ENCODE results near the gene PDK1. TPM values are rescaled to one million over a fixed set of nuclear protein-coding genes. Genes with fewer than 3 reads are reported as not detected.

PDK1 gene
- total and polyA plus RNA-seq, 9 donors = 11.5 to 25.4 (median 16.5) TPM

DNA sequence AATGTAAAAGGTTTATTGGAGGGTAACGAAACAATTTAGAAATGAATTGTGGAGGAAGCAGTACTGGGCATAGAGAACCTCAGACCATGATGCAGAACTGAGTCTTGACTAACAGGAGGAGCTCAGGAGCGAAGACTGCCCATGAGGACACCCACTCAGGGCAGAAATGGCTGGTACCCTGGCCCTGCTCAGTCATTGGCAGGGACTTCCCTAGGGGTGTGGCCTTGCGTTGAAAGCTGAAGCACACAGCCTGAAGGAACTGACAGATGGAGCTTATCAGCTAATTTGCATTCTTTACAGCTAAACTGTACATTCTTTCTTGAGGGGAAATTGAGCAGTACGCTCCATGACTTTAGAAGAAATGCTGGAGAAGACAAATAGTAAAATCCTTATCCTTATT is 57.1 kb downstream of the PDK1 start:
- 89% methylated on average over 2 of the region's 4 CpGs for WGBS (ENCODE audit: insufficient coverage)

DNA sequence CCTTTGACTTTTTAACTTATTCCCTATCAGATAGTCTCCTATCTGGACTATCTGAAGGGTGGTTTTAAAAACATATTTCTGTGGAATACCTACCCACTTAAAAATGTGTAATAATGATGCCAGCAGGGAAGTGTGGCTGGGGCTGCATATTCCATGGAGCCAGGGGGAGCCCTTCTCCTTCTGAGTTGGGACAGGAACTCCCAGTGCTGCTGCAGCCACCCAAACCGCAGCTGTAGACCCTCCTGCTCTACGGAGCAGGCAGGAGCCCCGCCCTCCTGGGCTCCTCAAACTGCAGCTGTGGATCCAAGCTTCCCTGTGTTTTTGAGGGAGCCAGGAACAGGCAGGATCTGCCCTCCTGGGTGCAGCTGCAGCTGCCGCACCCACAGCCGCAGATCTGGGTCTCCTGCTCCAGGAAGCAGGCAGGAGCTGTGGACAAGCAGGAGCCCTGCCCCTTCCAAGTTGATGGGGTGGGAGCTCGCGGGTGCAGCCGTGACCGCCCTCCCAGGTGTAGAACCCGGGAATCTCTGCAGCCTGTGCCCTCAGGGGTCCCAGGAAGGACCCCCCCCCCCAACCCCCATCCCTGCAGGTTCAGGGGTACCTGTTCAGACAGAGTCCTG is 57.8 kb downstream of the PDK1 start:
- 76% methylated on average over 7 of the region's 10 CpGs for WGBS (ENCODE audit: insufficient coverage)
- Histone ChIP-seq H3K27me3 (ENCODE audit: control insufficient read depth, insufficient read depth, low read length) (no peaks in the 10 kb centered on the region), H3K27ac (ENCODE audit: low read length) (no peak overlapping the region), H3K4me3 (ENCODE audit: low read length) (no peak overlapping the region), H3K36me3 (ENCODE audit: control insufficient read depth, insufficient read depth, low read length) (no peaks in the 10 kb centered on the region), H3K9me3 (replicated peaks; ENCODE audit: control insufficient read depth, low read depth, low read length) (no peaks in the 10 kb centered on the region), H3K4me1 (ENCODE audit: control insufficient read depth, insufficient read depth, low read length) (no peaks in the 10 kb centered on the region)
- no peak for DNase-seq

More for the DNA sequence above, 57.1 kb downstream of the PDK1 start:
- H3K27me3 ChIP-seq (ENCODE audit: control insufficient read depth, insufficient read depth, low read length) = no peaks in the 10 kb centered on the region
- no peak for DNase-seq
- H3K4me3 ChIP-seq (ENCODE audit: low read length) = no peak overlapping the region
- H3K4me1 ChIP-seq (ENCODE audit: control insufficient read depth, insufficient read depth, low read length) = no peaks in the 10 kb centered on the region
- no peaks in the 10 kb centered on the region for H3K36me3 ChIP-seq (ENCODE audit: control insufficient read depth, insufficient read depth, low read length)
- no peak overlapping the region for H3K27ac ChIP-seq (ENCODE audit: low read length)
- no peaks in the 10 kb centered on the region for H3K9me3 ChIP-seq (replicated peaks; ENCODE audit: control insufficient read depth, low read depth, low read length)

DNA sequence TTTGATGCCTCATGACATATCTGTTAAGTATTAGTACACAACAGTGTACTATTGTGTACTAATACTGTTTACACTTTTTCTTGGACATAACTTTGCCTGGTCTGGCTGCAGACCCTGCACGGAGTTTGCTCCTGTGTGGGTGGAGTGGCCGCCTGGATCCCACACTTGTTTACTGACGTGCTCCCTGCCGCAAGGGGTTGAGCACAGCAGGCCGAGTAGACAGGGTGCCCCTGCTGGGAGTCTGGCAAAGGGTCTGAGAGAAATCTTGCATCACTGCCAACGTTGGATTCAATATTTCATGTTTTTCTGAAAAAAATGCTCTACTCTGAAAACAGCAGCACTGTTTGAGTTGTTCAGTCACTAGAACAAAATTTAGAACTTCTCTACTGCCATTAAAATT is 59.0 kb downstream of the PDK1 start:
- Histone ChIP-seq H3K27ac (ENCODE audit: low read length) (no peak overlapping the region), H3K36me3 (ENCODE audit: control insufficient read depth, insufficient read depth, low read length) (no peaks in the 10 kb centered on the region), H3K4me3 (ENCODE audit: low read length) (no peak overlapping the region), H3K9me3 (replicated peaks; ENCODE audit: control insufficient read depth, low read depth, low read length) (no peaks in the 10 kb centered on the region), H3K4me1 (ENCODE audit: control insufficient read depth, insufficient read depth, low read length) (no peaks in the 10 kb centered on the region), H3K27me3 (ENCODE audit: control insufficient read depth, insufficient read depth, low read length) (no peaks in the 10 kb centered on the region)
- whole genome bisulfite sequencing (ENCODE audit: insufficient coverage) = 73% methylated on average over 5 of the region's 6 CpGs
- DNase-seq = no peak

DNA sequence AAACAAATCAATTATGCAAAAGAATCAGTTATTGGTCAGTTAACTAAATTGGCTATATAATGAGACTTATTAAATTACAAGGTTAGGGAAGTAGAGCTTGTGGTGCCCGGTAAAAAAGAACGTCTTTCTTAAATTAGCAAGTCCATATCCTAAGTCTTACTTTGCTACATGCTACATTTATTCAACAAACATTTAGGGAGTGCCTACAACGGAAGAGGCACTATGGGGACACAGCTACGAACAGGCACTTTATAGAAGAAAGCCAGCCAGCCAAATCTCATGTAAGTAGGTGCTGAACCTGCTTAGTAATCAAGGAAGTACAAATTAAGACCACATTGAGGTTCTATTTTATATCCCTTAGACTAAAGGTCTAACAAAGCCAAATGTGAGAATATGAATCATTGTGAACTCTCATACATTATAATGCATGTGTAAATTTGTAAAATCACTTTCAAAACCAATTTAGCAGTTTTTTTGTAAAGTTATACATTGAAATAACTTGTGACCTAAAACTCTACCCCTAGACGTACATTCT is 59.9 kb downstream of the PDK1 start:
- WGBS (ENCODE audit: insufficient coverage) = no CpG with 5 or more reads among the region's 5 CpGs
- no peak overlapping the region for H3K4me3 ChIP-seq (ENCODE audit: low read length)
- no peak overlapping the region for H3K27ac ChIP-seq (ENCODE audit: low read length)
- no peak for DNase-seq
- no peaks in the 10 kb centered on the region for H3K9me3 ChIP-seq (replicated peaks; ENCODE audit: control insufficient read depth, low read depth, low read length)
- H3K4me1 ChIP-seq (ENCODE audit: control insufficient read depth, insufficient read depth, low read length) = no peaks in the 10 kb centered on the region
- H3K27me3 ChIP-seq (ENCODE audit: control insufficient read depth, insufficient read depth, low read length) = no peaks in the 10 kb centered on the region
- H3K36me3 ChIP-seq (ENCODE audit: control insufficient read depth, insufficient read depth, low read length) = no peaks in the 10 kb centered on the region

DNA sequence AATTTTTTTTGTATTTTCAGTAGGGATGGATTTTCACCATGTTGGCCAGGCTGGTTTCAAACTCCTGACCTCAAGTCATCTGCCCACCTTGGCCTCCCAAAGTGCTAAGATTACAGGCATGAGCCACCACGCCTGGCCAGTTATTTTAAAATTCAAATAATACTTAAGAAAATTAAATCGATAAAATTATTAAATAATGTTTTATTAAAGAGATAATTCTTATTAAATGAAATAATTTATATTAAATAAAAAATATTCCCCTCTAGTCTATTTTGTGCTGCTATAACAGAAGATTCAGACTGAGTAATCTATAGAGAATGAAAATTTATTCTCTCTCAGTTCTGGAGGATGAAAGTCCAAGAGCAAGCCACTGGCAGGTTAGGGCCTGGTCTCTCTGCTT is 61.2 kb downstream of the PDK1 start:
- H3K9me3 ChIP-seq (replicated peaks; ENCODE audit: control insufficient read depth, low read depth, low read length) = peaks cover 2% of the 10 kb centered on the region
- no peaks in the 10 kb centered on the region for H3K27me3 ChIP-seq (ENCODE audit: control insufficient read depth, insufficient read depth, low read length)
- H3K4me3 ChIP-seq (ENCODE audit: low read length) = no peak overlapping the region
- no peak overlapping the region for H3K27ac ChIP-seq (ENCODE audit: low read length)
- no peak for DNase-seq
- WGBS (ENCODE audit: insufficient coverage) = no CpG with 5 or more reads among the region's 2 CpGs
- no peaks in the 10 kb centered on the region for H3K36me3 ChIP-seq (ENCODE audit: control insufficient read depth, insufficient read depth, low read length)
- H3K4me1 ChIP-seq (ENCODE audit: control insufficient read depth, insufficient read depth, low read length) = no peaks in the 10 kb centered on the region

DNA sequence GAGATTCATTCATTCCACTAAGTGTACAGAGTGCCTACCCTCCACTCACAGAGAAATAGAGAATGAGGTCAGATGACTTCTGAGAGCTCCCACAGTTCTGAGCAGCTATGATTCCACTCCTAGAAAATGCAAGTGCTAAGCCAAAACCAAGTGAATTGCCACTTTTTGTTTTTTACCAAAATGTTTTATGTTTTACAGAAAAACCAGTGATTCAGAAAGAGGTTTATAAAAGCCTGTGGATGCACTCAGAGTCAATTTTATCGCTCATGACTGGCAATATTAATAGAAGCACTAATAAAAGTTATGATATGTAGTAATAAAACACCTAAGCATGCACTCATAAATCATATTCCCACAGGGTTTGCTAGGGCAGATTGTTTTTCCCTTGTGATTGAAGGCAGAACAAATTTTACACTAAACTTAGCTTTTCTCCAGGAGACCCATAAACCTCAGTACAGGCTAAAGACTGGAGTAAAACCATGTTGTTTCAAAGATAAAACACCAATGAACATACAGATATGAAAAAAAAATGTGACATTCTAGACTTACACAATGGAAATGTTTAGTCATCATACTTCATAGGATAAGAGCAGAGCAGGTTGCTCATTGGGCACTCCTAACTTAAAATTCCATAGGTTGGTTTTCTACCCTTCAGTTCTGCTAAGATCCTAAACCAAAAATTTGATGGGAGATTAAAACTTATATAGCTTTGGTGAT is 67.5 kb downstream of the PDK1 start:
- no peak overlapping the region for H3K4me3 ChIP-seq (ENCODE audit: low read length)
- WGBS (ENCODE audit: insufficient coverage) = no CpG with 5 or more reads among the region's 1 CpG
- no peaks in the 10 kb centered on the region for H3K27me3 ChIP-seq (ENCODE audit: control insufficient read depth, insufficient read depth, low read length)
- H3K27ac ChIP-seq (ENCODE audit: low read length) = no peak overlapping the region
- no peaks in the 10 kb centered on the region for H3K36me3 ChIP-seq (ENCODE audit: control insufficient read depth, insufficient read depth, low read length)
- peak; percentile 48 for DNase-seq
- no peaks in the 10 kb centered on the region for H3K4me1 ChIP-seq (ENCODE audit: control insufficient read depth, insufficient read depth, low read length)
- peaks cover 2% of the 10 kb centered on the region for H3K9me3 ChIP-seq (replicated peaks; ENCODE audit: control insufficient read depth, low read depth, low read length)

DNA sequence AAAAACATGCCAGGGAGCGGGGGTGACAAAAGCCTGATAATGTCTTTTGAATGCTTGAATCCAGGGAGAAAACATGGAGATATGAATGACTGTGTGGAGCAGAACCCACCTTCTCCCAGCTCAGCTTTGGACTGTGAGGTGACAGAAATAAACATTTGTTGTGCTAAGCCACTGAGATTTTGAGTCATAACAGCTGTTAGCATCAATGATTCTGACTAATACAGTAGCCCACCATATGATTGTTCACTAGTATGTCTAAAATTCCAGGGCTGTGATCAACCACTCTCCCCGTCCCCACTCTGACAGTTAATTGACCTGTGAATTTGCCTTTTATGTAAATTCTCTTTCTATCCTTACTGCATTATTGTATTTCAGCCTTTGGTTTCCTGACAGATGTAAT is 69.1 kb downstream of the PDK1 start:
- no peak for DNase-seq
- WGBS (ENCODE audit: insufficient coverage) = no CpG with 5 or more reads among the region's 2 CpGs
- H3K4me1 ChIP-seq (ENCODE audit: control insufficient read depth, insufficient read depth, low read length) = no peaks in the 10 kb centered on the region
- H3K27ac ChIP-seq (ENCODE audit: low read length) = no peak overlapping the region
- peaks cover 2% of the 10 kb centered on the region for H3K9me3 ChIP-seq (replicated peaks; ENCODE audit: control insufficient read depth, low read depth, low read length)
- H3K4me3 ChIP-seq (ENCODE audit: low read length) = no peak overlapping the region
- no peaks in the 10 kb centered on the region for H3K27me3 ChIP-seq (ENCODE audit: control insufficient read depth, insufficient read depth, low read length)
- no peaks in the 10 kb centered on the region for H3K36me3 ChIP-seq (ENCODE audit: control insufficient read depth, insufficient read depth, low read length)

DNA sequence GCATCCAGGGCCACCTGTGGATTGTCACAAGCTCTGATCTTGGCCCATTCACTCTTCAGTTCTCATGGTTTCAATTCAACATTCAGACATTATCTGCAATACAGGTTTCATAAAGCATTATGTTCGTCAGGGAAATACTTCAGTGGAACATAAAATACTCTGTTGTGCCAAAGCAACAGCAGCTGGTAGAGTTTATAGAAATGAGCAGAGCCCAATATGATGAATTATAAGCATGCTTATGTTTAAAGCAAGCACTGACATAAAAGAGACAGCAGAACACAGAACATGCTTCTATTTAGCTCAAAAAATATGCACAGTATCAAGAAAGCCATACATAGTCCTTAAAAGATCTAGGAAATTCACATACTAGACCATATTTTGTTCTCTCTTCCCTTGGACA is 71.3 kb downstream of the PDK1 start:
- Histone ChIP-seq H3K9me3 (replicated peaks; ENCODE audit: control insufficient read depth, low read depth, low read length) (no peaks in the 10 kb centered on the region), H3K27me3 (ENCODE audit: control insufficient read depth, insufficient read depth, low read length) (no peaks in the 10 kb centered on the region), H3K27ac (ENCODE audit: low read length) (no peak overlapping the region), H3K4me1 (ENCODE audit: control insufficient read depth, insufficient read depth, low read length) (no peaks in the 10 kb centered on the region), H3K36me3 (ENCODE audit: control insufficient read depth, insufficient read depth, low read length) (no peaks in the 10 kb centered on the region), H3K4me3 (ENCODE audit: low read length) (no peak overlapping the region)
- DNase-seq = no peak
- WGBS (ENCODE audit: insufficient coverage) = no CpG with 5 or more reads among the region's 1 CpG

DNA sequence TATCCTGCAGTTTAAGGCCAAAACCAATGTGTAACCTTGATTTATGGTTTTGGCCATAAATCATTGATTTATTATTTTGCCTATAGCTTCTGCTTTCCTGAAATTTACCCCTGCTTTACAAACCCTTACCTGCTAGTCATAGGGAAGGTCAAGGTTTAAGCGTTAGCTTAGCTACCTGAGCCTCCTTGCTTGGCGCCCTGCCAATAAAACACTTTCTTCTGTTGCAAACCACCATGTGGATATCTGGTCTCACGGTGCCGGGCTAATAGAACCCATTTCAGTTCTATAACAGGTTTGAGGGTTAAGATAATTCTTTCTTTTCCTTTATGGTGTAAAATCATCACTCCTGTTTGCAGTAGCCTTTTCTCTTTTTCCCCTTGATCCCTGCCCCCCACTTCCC is 72.2 kb downstream of the PDK1 start:
- Histone ChIP-seq H3K36me3 (ENCODE audit: control insufficient read depth, insufficient read depth, low read length) (no peaks in the 10 kb centered on the region), H3K4me1 (ENCODE audit: control insufficient read depth, insufficient read depth, low read length) (no peaks in the 10 kb centered on the region), H3K9me3 (replicated peaks; ENCODE audit: control insufficient read depth, low read depth, low read length) (no peaks in the 10 kb centered on the region), H3K27ac (ENCODE audit: low read length) (no peak overlapping the region), H3K27me3 (ENCODE audit: control insufficient read depth, insufficient read depth, low read length) (no peaks in the 10 kb centered on the region), H3K4me3 (ENCODE audit: low read length) (no peak overlapping the region)
- WGBS (ENCODE audit: insufficient coverage) = no CpG with 5 or more reads among the region's 4 CpGs
- no peak for DNase-seq

DNA sequence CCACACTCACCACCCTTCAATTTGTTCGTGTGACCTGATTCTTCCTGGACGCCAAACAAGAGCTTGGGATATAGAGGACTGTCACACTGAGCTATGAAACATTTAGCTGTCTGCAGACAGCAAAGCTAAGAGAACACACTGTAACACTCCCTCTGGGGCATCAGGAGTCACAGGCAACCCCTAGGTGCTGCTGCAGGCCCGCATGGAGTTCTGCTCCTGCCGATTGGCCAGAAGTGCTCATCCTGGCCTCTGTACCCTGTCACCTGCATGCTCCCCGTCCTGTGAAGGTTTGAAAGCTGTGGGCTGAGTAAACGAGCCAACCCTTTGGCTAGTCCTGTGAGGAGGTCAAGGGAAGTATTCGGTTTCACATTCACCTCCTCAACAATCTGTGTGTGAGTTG is 73.7 kb downstream of the PDK1 start:
- Histone ChIP-seq H3K27me3 (ENCODE audit: control insufficient read depth, insufficient read depth, low read length) (no peaks in the 10 kb centered on the region), H3K4me1 (ENCODE audit: control insufficient read depth, insufficient read depth, low read length) (no peaks in the 10 kb centered on the region), H3K27ac (ENCODE audit: low read length) (no peak overlapping the region), H3K4me3 (ENCODE audit: low read length) (no peak overlapping the region), H3K36me3 (ENCODE audit: control insufficient read depth, insufficient read depth, low read length) (no peaks in the 10 kb centered on the region), H3K9me3 (replicated peaks; ENCODE audit: control insufficient read depth, low read depth, low read length) (no peaks in the 10 kb centered on the region)
- no peak for DNase-seq
- 77% methylated on average over 4 of the region's 7 CpGs for WGBS (ENCODE audit: insufficient coverage)
